SU-DHL-6 (cell line): ENCODE data around the gene GP1BA.

Experiments used
- H2AFZ ChIP-seq: fragments of 200-600 bp; sonication (generic); 2 replicates; pipeline ENCODE4 v1.6.1; 2014; ENCODE audit warnings: low read depth, mild to moderate bottlenecking, moderate library complexity, mixed read lengths, antibody characterized with exemption, low read length; ENCODE audit not compliant: severe bottlenecking
- H3F3A ChIP-seq: fragments of 200-600 bp; shearing (Covaris generic); 2 replicates; pipeline ENCODE4 v1.6.0; 2016; ENCODE audit warnings: antibody characterized with exemption, mild to moderate bottlenecking; ENCODE audit not compliant: insufficient read depth
- H3K27ac ChIP-seq: fragments of 200-600 bp; sonication (generic); 2 replicates; pipeline ENCODE4 v1.5.1; 2016; ENCODE audit warnings: low read depth, mild to moderate bottlenecking, low read length, moderate library complexity, mixed read lengths
- H3K27me3 ChIP-seq: fragments of 200-600 bp; sonication (generic), shearing (Covaris generic); 2 replicates; pipeline ENCODE4 v1.6.0; 2014; ENCODE audit warnings: mild to moderate bottlenecking, low read length
- H3K36me3 ChIP-seq: fragments of 200-600 bp; sonication (generic); 2 replicates; pipeline ENCODE4 v1.6.1; 2014; ENCODE audit warnings: mild to moderate bottlenecking, low read length, mixed read lengths
- H3K4me2 ChIP-seq: fragments of 300-600, 200-600 bp; shearing (Covaris generic), sonication (generic); 2 replicates; pipeline ENCODE4 v1.6.0; 2014; ENCODE audit warnings: low read length, low read depth, mild to moderate bottlenecking; ENCODE audit not compliant: poor library complexity, severe bottlenecking
- H3K4me3 ChIP-seq: fragments of 200-600 bp; sonication (generic); 2 replicates; pipeline ENCODE4 v1.5.1; 2014; ENCODE audit warnings: antibody characterized with exemption, low read length, mild to moderate bottlenecking, mixed read lengths; ENCODE audit not compliant: insufficient read depth, poor library complexity, severe bottlenecking
- H3K79me2 ChIP-seq: fragments of 200-600 bp; sonication (generic); 2 replicates; pipeline ENCODE4 v1.6.1; 2014; ENCODE audit warnings: mild to moderate bottlenecking, low read length, moderate library complexity; ENCODE audit not compliant: insufficient read depth
- H3K9ac ChIP-seq: fragments of 200-600 bp; sonication (generic); 2 replicates; pipeline ENCODE4 v1.7.0; 2014; ENCODE audit warnings: mild to moderate bottlenecking, low read length
- H3K9me2 ChIP-seq: fragments of 200-600 bp; sonication (generic); replicated peaks from 2 replicates; pipeline ENCODE4 v1.6.1; 2014; ENCODE audit warnings: low read length; ENCODE audit not compliant: insufficient read depth
- H3K9me3 ChIP-seq: fragments of 200-600 bp; sonication (generic); 2 replicates; pipeline ENCODE4 v1.6.1; 2014; ENCODE audit warnings: low read length, mixed read lengths; ENCODE audit not compliant: insufficient read depth
- H4K20me1 ChIP-seq: fragments of 200-600 bp; sonication (generic); 2 replicates; pipeline ENCODE4 v1.6.1; 2014; ENCODE audit warnings: low read depth, mild to moderate bottlenecking, antibody characterized with exemption, low read length, moderate library complexity, mixed read lengths
- CTCF ChIP-seq: fragments of 200-600 bp; sonication (generic); IDR thresholded peaks from one replicate; pipeline ENCODE4 v1.5.1; 2017; ENCODE audit warnings: antibody characterized with exemption, mild to moderate bottlenecking, low read length, moderate library complexity; ENCODE audit not compliant: insufficient read depth, poor library complexity, severe bottlenecking
- EZH2phosphoT487 ChIP-seq: fragments of 200-600 bp; sonication (generic), shearing (Covaris generic); conservative IDR thresholded peaks from 2 replicates; pipeline ENCODE4 v1.6.1; 2018; ENCODE audit warnings: mild to moderate bottlenecking, antibody characterized with exemption, low read length, moderate library complexity, mixed read lengths

Gene GP1BA

GRCh38 chr17:4896332-4897197 lies 35.5 kb upstream of the GP1BA start:
- Histone ChIP-seq H4K20me1 (no peaks in the 10 kb centered on the region), H3K9me2 (no peaks in the 10 kb centered on the region), H2AFZ (no peak overlapping the region), H3K36me3 (no peaks in the 10 kb centered on the region), H3K79me2 (no peaks in the 10 kb centered on the region), H3K27me3 (no peaks in the 10 kb centered on the region), H3K9ac (no peak overlapping the region), H3K9me3 (no peaks in the 10 kb centered on the region), H3K4me2 (no peak overlapping the region), H3K4me3 (no peak overlapping the region), H3K27ac (no peak overlapping the region), H3F3A (peaks cover 5% of the 10 kb centered on the region; the same call in 1 of the 2 replicates)
- TF ChIP-seq CTCF, result no peak
- TF ChIP-seq EZH2phosphoT487, result no peak

- Histone ChIP-seq H3F3A (peaks cover 5% of the 10 kb centered on the region; the same call in 1 of the 2 replicates), H4K20me1 (no peaks in the 10 kb centered on the region), H3K27me3 (no peaks in the 10 kb centered on the region), H3K9ac (no peak overlapping the region), H3K27ac (no peak overlapping the region), H3K4me3 (no peak overlapping the region), H3K9me2 (no peaks in the 10 kb centered on the region), H3K4me2 (no peak overlapping the region), H3K36me3 (no peaks in the 10 kb centered on the region), H3K9me3 (no peaks in the 10 kb centered on the region), H3K79me2 (no peaks in the 10 kb centered on the region), H2AFZ (no peak overlapping the region)
- no peak for TF ChIP-seq EZH2phosphoT487
- TF ChIP-seq CTCF, result no peak
Measured at GRCh38 chr17:4897198-4897687, 34.8 kb upstream of the GP1BA start.

DNA sequence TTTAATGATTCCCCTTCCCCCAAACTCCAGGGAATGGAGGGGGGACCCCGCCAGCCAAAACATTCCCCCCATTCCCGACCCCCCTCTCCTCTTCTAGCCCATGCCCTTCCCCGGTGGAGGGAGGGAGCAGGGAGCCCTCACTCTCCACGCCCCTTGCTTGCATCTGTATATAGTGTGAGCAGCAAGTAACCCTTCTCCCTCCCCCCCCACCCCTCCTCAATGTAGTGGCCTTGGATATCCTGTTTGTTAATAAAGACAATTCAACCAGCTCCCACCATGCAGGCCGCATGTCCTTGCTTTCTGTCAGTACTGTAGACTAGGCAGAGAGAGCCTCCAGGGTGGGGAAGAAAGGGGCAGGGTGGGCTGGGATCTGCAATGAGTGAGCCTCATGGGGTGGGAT lies 34.3 kb upstream of the GP1BA start:
- no peak overlapping the region for H3K4me2 ChIP-seq
- H4K20me1 ChIP-seq, result no peaks in the 10 kb centered on the region
- H3K27ac ChIP-seq, result no peak overlapping the region
- TF ChIP-seq EZH2phosphoT487 (no peak), CTCF (no peak)
- no peaks in the 10 kb centered on the region for H3K9me2 ChIP-seq
- H2AFZ ChIP-seq, result no peak overlapping the region
- H3K27me3 ChIP-seq, result no peaks in the 10 kb centered on the region
- no peaks in the 10 kb centered on the region for H3K9me3 ChIP-seq
- H3K36me3 ChIP-seq, result no peaks in the 10 kb centered on the region
- peaks cover 5% of the 10 kb centered on the region; the same call in 1 of the 2 replicates for H3F3A ChIP-seq
- no peak overlapping the region for H3K9ac ChIP-seq
- H3K4me3 ChIP-seq, result no peak overlapping the region
- no peaks in the 10 kb centered on the region for H3K79me2 ChIP-seq
